NCI-H524 treated with DMSO at 0.1 percent for 48 hours (cell line): Measurements from ENCODE around the gene IPO4.
"Not testable (repeated sequence)": the region's sequence is repeated elsewhere in the genome, so short reads cannot be mapped to it uniquely, and the experiment has no call there.

Experiments
- DNase-seq: peaks from one replicate; lab custom pipeline; 2025; lab: John Stamatoyannopoulos, UW

The IPO4 gene

GRCh38 chr14:24188251-24189058, at the start of gene IPO4:
IPO4 (minus strand) TSS chr14:24188816; CDS start chr14:24188787, 29 bp downstream.
- peak; percentile 95 for DNase-seq

GRCh38 chr14:24238123-24238522, 49.5 kb upstream of the IPO4 start:
- DNase-seq = no peak

- no peak for DNase-seq
Measured at GRCh38 chr14:24237463-24237955, 48.9 kb upstream of the IPO4 start.

GRCh38 chr14:24236689-24237462, 48.3 kb upstream of the IPO4 start:
- DNase-seq = no peak

GRCh38 chr14:24235804-24236688, 47.4 kb upstream of the IPO4 start:
- no peak for DNase-seq

GRCh38 chr14:24234095-24235005, 45.7 kb upstream of the IPO4 start:
- DNase-seq = no peak

- no peak for DNase-seq
Measured at GRCh38 chr14:24233538-24233866, 44.9 kb upstream of the IPO4 start.

GRCh38 chr14:24232645-24233537, 44.3 kb upstream of the IPO4 start, which contains the start of gene GMPR2:
GMPR2 (plus strand) TSS chr14:24232929; CDS start chr14:24233254, 325 bp downstream.
- DNase-seq = peak; percentile 77

GRCh38 chr14:24232121-24232644, 43.6 kb upstream of the IPO4 start, which contains the start of gene NEDD8:
NEDD8 (minus strand) TSS chr14:24232367; CDS start chr14:24232267, 100 bp downstream.
- peak; percentile 82 for DNase-seq

- no peak for DNase-seq
Measured at GRCh38 chr14:24231263-24232120, 42.9 kb upstream of the IPO4 start.

GRCh38 chr14:24228902-24229301, 40.3 kb upstream of the IPO4 start:
- no peak for DNase-seq

- no peak for DNase-seq
Measured at GRCh38 chr14:24226473-24226872, 37.9 kb upstream of the IPO4 start.

GRCh38 chr14:24224618-24225071, 36.0 kb upstream of the IPO4 start:
- no peak for DNase-seq

GRCh38 chr14:24222987-24223386, 34.4 kb upstream of the IPO4 start:
- not testable (repeated sequence) for DNase-seq

GRCh38 chr14:24219521-24219920, 30.9 kb upstream of the IPO4 start:
- no peak for DNase-seq

GRCh38 chr14:24219080-24219479, 30.5 kb upstream of the IPO4 start:
- DNase-seq = no peak

- DNase-seq = not testable (repeated sequence)
Measured at GRCh38 chr14:24216876-24217275, 28.3 kb upstream of the IPO4 start.

GRCh38 chr14:24216345-24216699, 27.7 kb upstream of the IPO4 start:
- no peak for DNase-seq
